ENCODE results near the gene TASOR2. TPM values are rescaled to one million over a fixed set of nuclear protein-coding genes. Genes with fewer than 3 reads are reported as not detected.
A peak's percentile ranks its signal among the peaks of the same experiment; 100 is the strongest.

TASOR2 gene
- total and polyA plus RNA-seq, 9 of the 15 experiments (the other 6 are each of a cell fraction or from before 2014, with no cell fraction given), result 12.7 to 75.3 (median 52.3) TPM

DNA sequence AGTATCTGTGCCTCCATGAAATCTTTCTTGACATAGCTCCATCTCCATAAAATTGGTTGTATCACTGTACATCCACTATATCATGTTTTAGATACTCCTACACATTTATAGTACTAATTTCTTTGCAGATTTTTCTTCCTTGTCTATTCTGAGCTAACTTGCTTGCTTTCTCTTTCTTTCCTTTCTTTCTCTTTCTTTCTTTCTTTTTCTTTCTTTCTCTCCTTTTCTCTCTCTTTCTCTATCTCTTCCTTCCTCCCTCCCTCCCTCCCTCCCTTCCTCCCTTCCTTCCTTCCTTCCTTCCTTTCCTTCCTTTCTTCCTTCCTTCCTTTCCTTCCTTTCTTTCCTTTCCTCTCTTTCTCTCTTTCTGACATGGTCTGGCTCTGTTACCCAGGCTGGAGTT lies 23.7 kb downstream of the TASOR2 start:
- Histone ChIP-seq H3K9me3 (replicated peaks; ENCODE audit: control insufficient read depth, insufficient read depth, low read depth, low read length) (no peaks in the 10 kb centered on the region), H3K36me3 (ENCODE audit: control insufficient read depth, insufficient read depth, low read length) (peaks cover 7% of the 10 kb centered on the region; the same call in 2 of the 3 replicates), H3K27me3 (ENCODE audit: control insufficient read depth in 2 of 2, insufficient read depth in 2 of 2, low read length in 2 of 2) (no peaks in the 10 kb centered on the region), H3K4me1 (replicated peaks in 1 of 2; ENCODE audit: control insufficient read depth in 2 of 2, insufficient read depth in 2 of 2, low read length in 2 of 2) (0 out of 5 replicates have a peak, but pooled peaks cover 2 to 4% of the 10 kb centered on the region in 2 experiments), H4K20me1 (replicated peaks; ENCODE audit: control insufficient read depth, insufficient read depth, low read length) (no peaks in the 10 kb centered on the region), H3K4me2 (ENCODE audit: insufficient read depth, low read length) (no peak overlapping the region), H3K9ac (ENCODE audit: insufficient read depth in 1 of 2, low read depth in 2 of 2, low read length in 2 of 2) (no peak overlapping the region), H3K79me2 (ENCODE audit: control insufficient read depth, insufficient read depth, low read length) (peaks cover 95% of the 10 kb centered on the region), H2AFZ (ENCODE audit: low read depth, low read length) (no peak overlapping the region), H3K9me1 (ENCODE audit: control insufficient read depth, insufficient read depth, low read length) (no peaks in the 10 kb centered on the region), H3K27ac (ENCODE audit: extremely low read depth, low read depth, low read length) (no peak overlapping the region), H3K4me3 (no peak overlapping the region)
- BruUV-seq (replicated peaks), result no TSS peak
- DNase-seq (ENCODE audit: extremely low read depth in 1 of 4, low spot score in 3 of 4) (no peak), FAIRE-seq (no peak), ATAC-seq (no peak)
- intact Hi-C loops (cut with micrococcal nuclease) (no loop called here), in situ Hi-C loops (cut with MboI) (no loop called here)
- TF ChIP-seq, protein P1, sequence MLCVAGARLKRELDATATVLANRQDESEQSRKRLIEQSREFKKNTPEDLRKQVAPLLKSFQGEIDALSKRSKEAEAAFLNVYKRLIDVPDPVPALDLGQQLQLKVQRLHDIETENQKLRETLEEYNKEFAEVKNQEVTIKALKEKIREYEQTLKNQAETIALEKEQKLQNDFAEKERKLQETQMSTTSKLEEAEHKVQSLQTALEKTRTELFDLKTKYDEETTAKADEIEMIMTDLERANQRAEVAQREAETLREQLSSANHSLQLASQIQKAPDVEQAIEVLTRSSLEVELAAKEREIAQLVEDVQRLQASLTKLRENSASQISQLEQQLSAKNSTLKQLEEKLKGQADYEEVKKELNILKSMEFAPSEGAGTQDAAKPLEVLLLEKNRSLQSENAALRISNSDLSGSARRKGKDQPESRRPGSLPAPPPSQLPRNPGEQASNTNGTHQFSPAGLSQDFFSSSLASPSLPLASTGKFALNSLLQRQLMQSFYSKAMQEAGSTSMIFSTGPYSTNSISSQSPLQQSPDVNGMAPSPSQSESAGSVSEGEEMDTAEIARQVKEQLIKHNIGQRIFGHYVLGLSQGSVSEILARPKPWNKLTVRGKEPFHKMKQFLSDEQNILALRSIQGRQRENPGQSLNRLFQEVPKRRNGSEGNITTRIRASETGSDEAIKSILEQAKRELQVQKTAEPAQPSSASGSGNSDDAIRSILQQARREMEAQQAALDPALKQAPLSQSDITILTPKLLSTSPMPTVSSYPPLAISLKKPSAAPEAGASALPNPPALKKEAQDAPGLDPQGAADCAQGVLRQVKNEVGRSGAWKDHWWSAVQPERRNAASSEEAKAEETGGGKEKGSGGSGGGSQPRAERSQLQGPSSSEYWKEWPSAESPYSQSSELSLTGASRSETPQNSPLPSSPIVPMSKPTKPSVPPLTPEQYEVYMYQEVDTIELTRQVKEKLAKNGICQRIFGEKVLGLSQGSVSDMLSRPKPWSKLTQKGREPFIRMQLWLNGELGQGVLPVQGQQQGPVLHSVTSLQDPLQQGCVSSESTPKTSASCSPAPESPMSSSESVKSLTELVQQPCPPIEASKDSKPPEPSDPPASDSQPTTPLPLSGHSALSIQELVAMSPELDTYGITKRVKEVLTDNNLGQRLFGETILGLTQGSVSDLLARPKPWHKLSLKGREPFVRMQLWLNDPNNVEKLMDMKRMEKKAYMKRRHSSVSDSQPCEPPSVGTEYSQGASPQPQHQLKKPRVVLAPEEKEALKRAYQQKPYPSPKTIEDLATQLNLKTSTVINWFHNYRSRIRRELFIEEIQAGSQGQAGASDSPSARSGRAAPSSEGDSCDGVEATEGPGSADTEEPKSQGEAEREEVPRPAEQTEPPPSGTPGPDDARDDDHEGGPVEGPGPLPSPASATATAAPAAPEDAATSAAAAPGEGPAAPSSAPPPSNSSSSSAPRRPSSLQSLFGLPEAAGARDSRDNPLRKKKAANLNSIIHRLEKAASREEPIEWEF (CRISPR knock-in tag; IDR thresholded peaks at IDR 0.05), result no peak
- TF ChIP-seq MTA1 (IDR thresholded peaks at IDR 0.05; ENCODE audit: borderline replicate concordance) (no peak), ZNF77 (CRISPR knock-in tag; IDR thresholded peaks at IDR 0.05) (no peak), ERF (CRISPR knock-in tag; IDR thresholded peaks at IDR 0.05) (no peak)
- TF ChIP-seq, protein P2, sequence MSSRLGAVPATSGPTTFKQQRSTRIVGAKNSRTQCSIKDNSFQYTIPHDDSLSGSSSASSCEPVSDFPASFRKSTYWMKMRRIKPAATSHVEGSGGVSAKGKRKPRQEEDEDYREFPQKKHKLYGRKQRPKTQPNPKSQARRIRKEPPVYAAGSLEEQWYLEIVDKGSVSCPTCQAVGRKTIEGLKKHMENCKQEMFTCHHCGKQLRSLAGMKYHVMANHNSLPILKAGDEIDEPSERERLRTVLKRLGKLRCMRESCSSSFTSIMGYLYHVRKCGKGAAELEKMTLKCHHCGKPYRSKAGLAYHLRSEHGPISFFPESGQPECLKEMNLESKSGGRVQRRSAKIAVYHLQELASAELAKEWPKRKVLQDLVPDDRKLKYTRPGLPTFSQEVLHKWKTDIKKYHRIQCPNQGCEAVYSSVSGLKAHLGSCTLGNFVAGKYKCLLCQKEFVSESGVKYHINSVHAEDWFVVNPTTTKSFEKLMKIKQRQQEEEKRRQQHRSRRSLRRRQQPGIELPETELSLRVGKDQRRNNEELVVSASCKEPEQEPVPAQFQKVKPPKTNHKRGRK (tag; IDR thresholded peaks at IDR 0.05), result peak; percentile 36; the same call in 1 of the 2 replicates
- ChIA-PET POLR2A (no interaction called here), CTCF (ENCODE audit: low intra/inter-chr PET ratio) (no interaction called here)

Measured in K562 (cell line).